IPS-NIHi7 (cell line): ENCODE data around the gene TOMM7.
A peak's percentile ranks its signal among the peaks of the same experiment; 100 is the strongest.

Experiments
- DNase-seq: peaks from one replicate; pipeline ENCODE4 v3.0.0; 2012; ENCODE audit warnings: mixed read lengths; ENCODE audit errors: extremely low spot score

Gene TOMM7

DNA sequence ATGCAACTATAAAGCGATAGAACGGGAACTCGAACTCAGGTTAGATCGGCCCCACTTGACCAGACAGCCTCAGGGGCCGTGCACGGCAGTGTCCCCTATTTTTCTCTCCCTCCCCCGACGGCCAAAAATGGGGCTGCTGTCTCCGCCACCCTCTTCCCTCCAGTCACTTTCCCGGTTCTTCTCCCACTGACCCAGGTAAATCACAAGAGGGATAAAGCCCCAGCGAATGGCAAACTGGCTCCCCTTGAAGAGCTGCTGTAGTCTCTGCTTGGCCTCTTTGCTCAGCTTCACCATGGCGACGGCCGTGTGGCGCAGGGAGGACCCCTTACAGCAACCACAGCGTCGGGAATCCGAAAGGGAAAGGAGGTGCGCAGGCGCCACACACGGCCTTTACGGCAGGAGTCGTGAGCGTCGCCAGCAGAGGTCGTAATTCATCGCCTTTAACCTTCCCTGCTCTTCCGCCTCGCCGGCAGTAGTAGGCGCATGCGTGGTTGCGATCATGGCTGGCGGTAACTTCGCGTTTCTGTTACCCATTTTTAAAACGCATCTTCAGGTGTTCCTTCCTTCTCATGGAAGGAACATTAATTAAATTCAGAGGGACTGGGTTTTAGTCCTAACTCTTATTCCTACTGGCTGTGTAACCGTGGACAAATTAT, at the start of gene TOMM7:
Gene TOMM7 (minus strand): TSS at position 364 of the 656 bp plus-strand sequence. CDS start 70 bp downstream, at position 294.
- peak; percentile 98 for DNase-seq

DNA sequence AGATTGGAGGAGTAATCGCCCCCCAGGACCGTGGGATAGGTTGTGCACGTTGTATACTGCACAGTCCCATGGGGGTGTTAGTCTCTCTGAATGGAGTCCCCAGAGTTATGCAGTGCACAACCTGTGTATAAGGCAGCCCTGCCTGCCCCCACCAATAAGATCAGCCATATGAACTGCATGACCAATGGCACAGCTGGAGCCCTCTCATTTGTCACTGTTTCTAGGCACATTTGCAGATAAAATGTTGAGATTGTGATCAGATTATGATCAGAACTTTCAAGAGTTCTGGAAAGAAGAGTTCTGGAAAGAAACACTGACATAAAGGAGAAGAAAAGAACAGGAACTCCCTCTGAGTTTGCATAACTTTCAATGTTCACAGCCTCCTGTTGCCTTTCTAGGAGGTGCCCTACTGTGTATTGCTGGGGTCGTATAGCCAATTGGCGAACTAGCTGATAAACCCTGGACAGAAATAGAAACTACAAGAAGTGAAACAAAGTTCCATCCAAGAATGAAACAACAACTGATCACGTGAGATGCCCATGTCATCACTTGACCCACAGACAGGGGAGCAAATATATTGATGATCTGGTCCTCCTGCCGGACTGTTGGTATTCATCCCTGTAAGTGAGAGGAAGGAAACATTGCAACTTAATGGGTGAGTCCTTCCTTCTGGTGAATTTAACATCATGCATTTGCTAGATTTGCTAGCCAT, 49.6 kb upstream of the TOMM7 start:
- no peak for DNase-seq

DNA sequence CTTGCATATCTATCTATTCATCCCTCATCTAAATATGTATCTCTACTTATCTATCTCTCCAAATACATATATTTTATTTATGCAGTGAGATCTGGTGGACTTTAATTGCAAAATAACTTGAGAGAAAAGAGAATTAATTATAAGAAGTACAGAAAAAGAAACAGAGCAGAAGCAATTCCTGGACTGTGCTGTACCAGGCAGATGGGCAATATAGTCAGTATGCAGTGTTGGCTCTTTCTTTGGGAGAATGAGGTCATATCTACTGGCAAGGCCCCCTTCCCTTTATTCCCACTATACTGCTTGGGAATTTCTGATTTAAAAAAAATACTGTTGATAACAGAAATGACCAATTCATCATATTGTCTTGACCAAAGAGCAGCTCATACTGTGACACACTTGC, 49.0 kb upstream of the TOMM7 start:
- no peak for DNase-seq

DNA sequence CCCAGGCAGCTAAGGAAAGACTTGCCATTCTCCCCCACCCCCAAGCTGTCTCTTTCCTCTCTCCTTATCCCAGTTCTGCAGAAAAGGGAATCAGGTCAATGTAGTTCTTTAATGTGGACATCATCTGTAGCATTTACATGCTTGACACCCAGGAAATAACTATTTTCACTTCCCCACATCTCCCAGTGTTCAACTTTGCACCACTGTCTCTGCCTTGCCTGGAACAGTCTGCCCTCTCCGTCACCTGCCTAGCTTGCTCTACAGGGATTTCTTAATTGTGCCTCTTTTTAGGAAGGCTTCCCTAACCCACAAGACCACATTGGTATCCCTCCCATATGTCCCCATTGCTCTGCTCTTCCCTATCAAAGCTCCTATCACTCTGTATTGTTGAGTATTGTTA, 45.9 kb upstream of the TOMM7 start:
- no peak for DNase-seq

DNA sequence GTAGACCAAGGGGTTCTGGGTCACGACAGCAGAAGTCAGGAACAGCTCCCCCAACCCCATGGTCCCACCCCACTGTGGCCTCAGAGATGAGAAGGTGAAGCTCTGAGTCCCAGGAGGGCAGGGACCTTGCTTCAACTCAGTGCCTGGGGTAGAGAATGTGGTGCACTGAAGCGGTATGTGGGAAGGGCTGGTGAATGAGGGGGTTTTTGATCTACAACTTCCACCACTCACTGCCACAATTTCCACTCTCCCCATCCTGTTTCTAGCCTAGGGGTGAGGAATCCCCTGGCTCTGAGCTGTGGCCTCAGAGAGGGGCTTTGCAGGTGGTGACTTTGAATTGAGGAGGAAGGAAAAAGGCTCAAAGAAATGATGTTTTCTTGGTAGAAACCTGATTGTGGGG, 44.9 kb upstream of the TOMM7 start:
- DNase-seq, result no peak

DNA sequence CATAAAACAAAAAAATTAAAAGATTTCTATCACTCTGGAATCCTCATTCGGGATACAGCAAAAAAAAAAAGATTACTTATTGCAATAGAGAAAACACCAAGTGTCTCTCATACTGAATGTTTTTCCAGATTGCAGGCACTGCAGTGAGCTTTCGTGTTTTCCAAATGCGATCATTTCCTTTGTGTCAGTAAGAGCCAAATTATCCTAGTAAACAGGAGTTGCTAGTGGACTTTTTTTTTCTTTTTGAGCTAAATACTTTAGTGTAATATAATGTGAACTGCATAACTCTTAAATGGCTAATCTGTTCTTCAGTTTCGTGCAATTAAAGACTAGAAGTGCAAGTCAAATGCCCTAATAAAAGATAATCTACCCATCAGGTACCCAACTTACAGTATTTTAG, 44.4 kb upstream of the TOMM7 start:
- no peak for DNase-seq

DNA sequence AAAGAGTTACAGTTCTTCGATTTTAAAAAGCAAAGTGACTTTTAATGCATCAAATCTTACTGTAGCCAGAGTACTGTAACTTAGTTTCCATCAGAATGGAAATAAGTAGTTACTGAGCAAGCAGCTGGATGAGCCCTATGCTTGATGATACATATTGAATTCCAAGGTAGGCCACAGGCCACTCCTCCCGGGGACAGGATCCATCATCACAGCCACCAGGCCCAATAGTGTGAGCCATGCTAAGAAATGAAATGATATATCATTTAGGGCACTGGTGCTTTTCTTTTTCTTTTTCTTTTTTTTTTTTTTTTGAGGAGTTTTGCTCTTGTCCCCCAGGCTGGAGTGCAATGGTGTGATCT, 42.9 kb upstream of the TOMM7 start:
- DNase-seq, result no peak

DNA sequence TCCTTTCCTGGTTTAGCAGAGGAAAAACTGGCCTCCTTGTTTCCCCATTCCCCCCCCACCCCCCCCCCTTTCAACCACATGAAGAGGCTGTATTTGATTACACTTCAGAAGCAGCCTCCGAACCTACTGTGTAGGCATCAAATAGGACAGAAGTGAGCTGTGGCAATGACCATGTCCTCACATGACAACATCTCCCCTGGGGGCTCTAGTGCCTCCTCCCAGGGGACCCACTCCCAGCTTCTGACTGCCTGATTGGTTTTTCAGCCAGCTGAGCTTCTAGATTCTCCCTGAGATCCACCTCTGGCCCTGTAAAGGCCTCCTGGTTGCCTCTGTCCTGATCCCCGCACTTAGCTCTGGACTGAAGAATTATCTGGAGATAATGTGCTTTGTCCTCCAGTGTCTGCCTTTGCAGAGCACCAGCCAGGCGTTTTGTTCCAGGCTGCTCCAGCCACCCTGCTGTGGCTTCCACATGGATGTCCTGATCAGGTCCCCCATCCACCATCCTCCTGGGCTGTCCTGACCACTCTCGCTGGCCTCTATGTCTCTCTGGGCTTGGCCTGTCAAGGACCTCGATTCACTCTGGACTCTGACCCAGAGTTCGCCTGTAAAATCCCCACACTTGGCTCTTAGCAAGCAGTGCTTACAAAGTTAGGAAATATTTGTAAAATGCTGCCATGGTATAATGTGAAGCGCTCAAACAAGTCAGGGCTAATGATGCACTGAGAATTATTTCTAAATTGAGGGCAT, 42.4 kb upstream of the TOMM7 start:
- DNase-seq, result no peak

DNA sequence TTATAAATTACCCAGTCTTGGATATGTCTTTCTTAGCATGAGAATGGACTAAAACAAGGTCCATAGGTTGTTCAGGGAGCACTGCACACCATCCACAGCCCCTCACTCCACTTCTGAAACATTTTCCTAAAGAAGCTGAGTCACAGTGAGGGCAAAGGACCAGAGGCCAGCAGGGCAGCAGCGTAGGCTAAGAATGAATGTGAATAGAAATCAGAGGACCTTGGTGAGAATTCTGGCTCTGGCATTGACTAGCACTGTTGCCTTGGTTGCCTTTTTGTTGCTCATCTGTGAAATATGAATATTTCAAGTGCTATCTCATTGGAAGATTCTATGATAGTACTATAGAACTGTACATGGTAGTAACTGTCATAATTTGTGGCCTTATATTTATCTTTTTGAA, 41.7 kb upstream of the TOMM7 start:
- DNase-seq, result no peak

DNA sequence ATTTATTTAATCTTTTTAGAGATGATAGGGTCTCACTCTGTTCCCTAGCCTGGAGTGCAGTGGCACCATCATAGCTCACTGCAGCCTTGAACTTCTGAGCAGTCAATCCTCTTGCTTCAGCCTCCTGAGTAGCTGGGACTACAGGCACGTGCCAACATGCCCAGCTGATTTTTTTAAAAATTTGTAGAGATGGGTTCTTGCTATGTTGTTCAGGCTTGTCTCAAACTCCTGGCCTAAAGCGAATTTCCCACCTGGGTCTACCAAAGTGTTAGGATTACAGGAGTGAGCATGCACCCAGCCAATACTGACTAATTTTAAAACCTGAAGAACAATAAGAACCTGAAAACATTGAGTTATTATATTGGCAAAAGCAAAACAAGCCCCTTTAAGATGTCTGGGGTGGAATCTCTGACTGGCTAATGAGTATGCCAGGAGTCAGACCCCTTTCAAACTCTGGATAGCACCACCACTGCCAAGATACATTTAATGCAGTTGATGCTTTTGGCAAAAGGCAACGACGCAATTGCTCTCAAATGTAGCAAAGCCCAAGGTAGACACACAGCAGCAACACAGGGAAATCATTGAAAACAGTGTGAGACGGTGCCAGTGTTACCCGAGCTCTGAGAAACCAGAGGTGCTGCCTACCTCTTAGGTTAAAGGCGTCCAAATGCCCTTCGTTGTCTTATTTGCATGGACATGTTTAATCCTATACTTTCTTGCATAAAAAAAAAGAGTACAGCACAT, 40.7 kb upstream of the TOMM7 start:
- DNase-seq, result no peak

DNA sequence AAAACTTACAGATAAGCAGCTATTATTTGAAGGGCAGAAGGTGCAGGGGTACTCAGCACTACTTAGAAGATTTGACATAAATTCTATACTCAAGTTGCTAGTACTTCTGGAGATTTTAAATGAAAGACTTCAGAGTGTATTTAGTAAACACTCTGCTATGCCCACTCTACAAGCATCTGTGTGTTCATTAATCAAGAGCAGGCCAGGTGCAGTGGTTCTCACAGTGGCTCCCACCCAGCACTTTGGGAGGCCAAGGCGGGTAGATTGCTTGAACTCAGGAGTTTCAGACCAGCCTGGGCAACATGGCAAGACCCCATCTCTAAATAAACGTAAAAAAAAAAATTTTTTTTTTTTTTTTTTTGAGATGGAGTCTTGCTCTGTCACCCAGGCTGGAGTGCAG, 38.9 kb upstream of the TOMM7 start:
- no peak for DNase-seq

DNA sequence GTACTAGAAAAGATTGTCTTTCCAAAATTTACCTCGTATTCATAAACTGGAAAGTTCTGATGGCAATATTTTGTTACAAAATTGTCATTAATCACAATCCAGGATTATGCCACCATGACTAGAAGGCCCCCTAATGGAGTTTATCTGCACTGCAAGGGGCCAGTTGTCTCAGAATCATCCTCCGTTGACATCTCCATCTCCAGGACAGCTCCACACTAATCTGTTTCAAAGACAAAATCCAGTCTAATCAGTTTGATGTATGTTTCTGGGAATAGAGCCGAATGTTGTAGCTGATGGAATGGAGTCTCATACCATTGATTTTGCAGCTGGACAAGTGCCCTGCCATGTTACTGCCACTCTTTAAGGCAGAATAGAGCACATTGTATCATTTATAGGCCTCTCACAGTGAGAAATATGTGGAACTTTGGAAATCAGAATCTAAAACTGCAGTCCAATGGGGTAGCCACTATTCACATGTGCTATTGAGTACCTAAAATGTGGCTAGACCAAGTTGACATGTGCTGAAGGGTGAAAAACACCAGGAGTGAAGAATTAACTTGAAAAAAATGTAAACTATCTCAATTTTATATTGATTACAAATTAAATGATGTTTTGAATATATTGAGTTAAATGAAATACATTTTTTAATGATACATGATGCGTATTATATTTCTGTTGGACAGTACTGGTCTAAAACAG, 38.3 kb upstream of the TOMM7 start:
- DNase-seq, result peak; percentile 43

DNA sequence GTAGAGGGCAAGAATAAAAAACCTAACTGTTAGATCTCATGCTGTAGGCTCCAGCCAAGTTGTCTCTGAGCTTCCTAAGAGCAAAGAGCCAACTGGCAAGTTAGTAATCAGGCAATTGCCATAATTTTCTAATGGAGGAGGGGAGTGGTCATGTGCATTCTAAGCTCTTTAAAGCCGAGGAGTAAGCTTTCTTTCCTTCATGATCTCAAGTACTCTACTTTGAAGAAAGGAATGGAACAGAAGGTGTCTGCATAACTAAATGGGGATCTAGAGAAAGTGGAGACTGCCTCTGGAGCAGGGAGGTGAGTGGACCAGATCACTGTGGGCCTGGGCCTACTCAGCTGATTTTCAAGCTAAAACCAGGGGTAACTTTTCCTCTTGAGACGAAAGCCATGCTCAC, 37.7 kb upstream of the TOMM7 start:
- DNase-seq, result no peak

DNA sequence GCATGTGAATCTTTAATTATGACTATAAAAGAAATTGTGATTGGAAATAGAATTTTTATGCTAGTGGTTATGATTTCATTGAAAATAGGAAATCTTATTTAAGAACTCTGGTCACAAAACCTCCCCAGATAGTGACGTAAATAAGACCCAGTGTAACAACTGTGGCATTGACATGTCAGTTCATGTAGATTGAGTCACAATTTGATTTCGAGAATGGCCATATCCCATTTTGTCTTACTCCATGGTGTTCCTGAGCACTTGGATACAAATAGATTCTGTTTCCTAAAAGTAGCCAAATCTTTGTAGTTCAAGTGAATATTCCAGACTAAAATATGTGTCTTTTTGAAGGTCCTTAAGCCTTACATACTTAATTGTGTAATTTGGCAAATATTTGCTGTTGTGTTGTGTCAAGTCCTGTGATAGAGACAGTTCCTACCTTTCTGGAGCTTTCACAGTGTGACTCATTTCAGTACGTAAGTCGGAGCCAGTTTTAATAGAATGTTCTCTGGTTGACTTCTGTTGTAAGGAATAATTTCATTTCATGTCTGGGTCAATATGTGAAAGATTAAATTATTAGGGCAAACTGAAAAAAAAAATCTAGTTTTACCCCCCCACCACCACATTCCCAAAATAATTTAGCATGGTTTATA, 37.1 kb upstream of the TOMM7 start:
- DNase-seq, result no peak

DNA sequence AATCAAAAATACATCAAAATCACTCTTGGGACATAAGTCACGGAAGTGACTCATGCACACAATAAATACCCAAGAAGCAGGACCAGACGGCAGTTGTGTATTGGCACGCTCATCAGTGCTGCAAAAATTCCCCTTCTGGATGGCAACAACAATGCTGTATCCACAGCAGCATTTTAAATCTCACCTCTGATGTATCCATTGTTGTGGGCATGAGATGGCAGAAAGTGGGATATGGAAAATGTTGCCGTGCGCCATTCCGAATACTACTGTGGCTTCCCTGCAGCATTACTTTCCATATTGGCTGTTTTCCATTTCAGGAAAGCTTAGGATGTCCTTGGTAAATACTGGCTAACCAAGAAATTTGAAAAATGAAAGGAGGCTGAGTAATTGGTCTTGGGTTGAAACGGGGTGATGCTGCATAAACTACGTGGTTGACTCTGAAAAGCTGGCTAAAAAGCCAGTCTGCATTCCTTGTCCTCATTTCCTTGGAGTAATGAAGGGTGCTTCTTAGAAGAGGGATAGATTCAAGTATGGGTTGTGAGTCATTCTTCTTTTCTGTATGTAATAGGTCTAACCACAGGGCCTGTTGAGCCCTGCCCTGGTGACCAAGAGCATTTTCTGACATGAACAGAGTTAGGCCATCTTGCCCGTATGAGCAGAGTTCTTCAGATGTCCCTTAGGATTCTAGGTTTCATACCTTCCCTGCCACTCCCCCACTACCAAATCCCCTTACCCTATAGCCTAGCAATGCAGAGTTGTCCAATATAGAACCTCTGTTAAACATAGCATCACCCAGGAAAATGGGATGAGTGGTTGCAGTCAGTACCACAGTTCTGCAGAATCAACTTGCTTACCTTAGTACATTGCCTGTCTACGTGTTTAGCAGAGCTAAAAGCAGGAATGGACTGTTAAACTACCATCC, 36.3 kb upstream of the TOMM7 start:
- no peak for DNase-seq

DNA sequence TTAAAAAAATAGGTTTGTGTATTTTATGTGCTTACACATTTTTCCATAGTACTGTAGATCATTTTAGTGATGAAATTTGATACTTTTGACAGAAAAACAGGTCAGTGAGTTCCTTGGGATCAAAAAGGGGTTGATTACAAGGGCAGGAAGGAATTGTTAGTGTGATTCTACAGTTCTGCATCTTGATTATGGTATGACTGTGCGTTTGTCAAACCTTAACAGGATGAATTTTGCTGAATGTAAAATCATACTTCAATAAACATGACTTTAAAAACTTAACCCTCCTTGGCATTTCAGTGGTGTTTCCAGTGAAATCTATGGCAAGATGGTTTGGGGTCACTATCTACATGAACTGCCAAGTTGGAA, 35.6 kb upstream of the TOMM7 start:
- DNase-seq, result no peak

DNA sequence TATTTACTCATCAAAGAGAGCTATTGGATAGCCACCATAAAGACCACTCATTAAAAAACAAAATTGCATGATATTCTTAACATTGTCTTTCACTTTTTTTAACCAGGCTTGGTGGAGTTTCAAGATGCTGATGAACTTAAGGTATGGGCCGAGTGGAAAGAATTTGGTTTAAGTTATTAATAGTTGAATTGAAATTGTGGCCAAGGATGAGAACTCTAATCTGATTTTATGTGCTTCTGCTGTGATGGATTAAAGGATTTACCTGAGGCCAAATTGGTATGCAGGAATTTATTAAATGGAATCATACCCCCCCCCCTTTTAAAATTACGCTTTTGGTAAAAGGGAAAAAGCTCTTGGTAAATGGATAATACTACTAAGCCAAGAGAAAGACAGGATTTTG, 33.8 kb upstream of the TOMM7 start:
- no peak for DNase-seq

DNA sequence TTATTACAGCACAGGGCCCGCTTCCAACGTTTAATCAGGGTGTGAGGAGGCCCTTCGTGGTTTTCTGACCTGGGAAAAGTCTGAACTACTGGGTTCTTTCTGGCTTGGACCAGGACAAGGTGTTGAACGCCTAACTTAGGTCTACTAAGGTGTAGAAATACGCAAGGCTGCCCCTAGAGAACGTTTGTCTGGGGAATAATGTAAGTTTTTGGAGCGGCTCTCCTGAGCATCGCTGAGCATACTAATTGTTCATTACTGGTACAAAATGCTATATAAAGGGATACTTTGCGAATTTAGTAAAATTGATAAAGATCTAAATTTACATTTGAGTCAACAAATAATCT, 32.4 kb upstream of the TOMM7 start:
- DNase-seq, result no peak

DNA sequence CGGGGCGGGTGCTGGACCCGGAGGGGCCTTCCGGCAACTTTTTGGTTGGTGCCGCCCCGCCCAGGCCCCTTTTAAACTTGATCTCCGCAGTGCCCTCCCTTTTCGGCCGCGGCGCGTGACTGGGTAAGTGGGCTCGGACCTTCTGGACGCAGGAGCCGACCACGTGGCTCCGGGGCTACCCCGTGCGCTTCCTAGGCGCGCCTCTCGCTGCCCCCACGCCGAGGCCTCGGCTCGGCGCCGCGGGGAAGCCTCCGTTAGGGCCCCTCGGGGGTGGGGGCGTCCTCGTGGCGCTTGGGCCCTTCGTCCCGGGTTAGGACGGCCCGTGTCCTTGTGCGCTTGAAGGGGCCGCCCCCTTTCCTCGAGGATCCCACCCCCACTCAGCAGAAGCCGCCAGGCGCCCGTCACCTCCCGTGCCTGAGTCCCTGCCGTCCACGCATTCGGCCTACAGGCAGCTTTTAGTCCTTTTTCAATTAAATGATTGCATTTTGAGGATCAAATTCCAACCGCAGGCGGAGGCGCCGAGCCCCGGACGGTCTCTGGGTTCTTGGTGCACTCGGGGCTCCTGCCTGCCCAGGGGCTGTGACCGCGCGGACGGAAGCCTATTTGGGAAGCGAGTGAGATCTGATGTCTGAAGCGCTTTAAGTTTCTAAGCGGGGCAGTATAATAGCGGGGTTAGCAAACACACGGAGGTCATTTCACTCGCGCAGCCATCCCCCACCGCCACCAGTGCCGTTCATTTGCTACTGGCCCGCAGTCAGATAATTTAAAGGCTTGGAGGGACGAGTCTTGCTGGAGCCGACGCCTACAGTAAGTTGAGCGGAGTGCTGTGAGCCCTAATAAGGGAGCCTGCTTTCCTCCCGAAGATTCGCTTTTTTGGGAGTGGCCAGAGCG, 31.8 kb upstream of the TOMM7 start:
- DNase-seq, result peak; percentile 96
